Keratinocyte (primary cell): ENCODE data around the gene ADAM15.

Experiments used
- CTCF ChIP-seq, 3 experiments: IDR thresholded peaks in 1 of 3; conservative IDR thresholded peaks in 1 of 3; optimal IDR thresholded peaks in 1 of 3; 2 replicates in 2 of 3; 3 replicates in 1 of 3; pipeline versions ENCODE3 to v1.5.1; 2011; ENCODE audit warnings: low read length in 3 of 3, mild to moderate bottlenecking in 3 of 3, moderate library complexity in 2 of 3, control low read depth in 1 of 3, inconsistent platforms in 1 of 3; ENCODE audit not compliant: insufficient read depth in 2 of 3; ENCODE audit errors: extremely low read depth in 1 of 3
- EZH2 ChIP-seq: IDR thresholded peaks from one replicate; pipeline ENCODE4 v1.6.1; 2012; ENCODE audit warnings: inconsistent platforms, mild to moderate bottlenecking, low read length, moderate library complexity

GRCh38 chr1:155079210-155079486 lies 28.0 kb downstream of the ADAM15 start:
- TF ChIP-seq CTCF (optimal IDR thresholded peaks at IDR 0.05 in 1 of 3, IDR thresholded peaks at IDR 0.05 in 1 of 3, conservative IDR thresholded peaks at IDR 0.05 in 1 of 3; ENCODE audit: extremely low read depth in 1 of 3, insufficient read depth in 2 of 3, low read length in 3 of 3) (no peak), EZH2 (no peak)
